Muscle of leg (tissue), 9 donors: Measurements from ENCODE around the gene RNF43. TPM values are rescaled to one million over a fixed set of nuclear protein-coding genes. Genes with fewer than 3 reads are reported as not detected.

Experiments used
- polyA plus RNA-seq, 8 donors: library from polyadenylated mRNA; unstranded; fragments of 120-200 nt; gene quantifications; one replicate each; pipeline versions ENCODE4 v1.2.1 to v1.2.3, GENCODE V29; 2013; ENCODE audit warnings: inconsistent platforms in 1 of 8, low replicate concordance in 1 of 8; ENCODE audit not compliant: insufficient read length in 8 of 8, insufficient read depth in 1 of 8
- total RNA-seq: library from RNA; stranded (reverse); fragments of 120-200 nt; gene quantifications from one replicate; pipeline ENCODE4 v1.2.4, GENCODE V29; 2013

RNF43 gene
- total and polyA plus RNA-seq, 9 donors, result 0.04 to 1.6 (median 0.06) TPM

Other genes starting within 250 kb of the RNF43 start
- gene EPX, start 224.8 kb downstream of the RNF43 start, total RNA-seq, result 0.09 TPM
- gene EPX, start 224.8 kb downstream of the RNF43 start, polyA plus RNA-seq, result 1 to 10 TPM in 1 of 8 donors, under 1 TPM in 7; 0.26 to 1.0 (median 0.41) TPM
- 12.5 TPM for gene MKS1, start 198.3 kb downstream of the RNF43 start, total RNA-seq
- gene MKS1, start 198.3 kb downstream of the RNF43 start, polyA plus RNA-seq, result 10 to 100 TPM; 11.6 to 20.1 (median 14.4) TPM
- gene LPO, start 178.9 kb downstream of the RNF43 start, total RNA-seq, result not detected
- under 1 TPM in 7 of 8 donors, not detected in 1; 0.05 to 0.40 (median 0.11) TPM for gene LPO, start 178.9 kb downstream of the RNF43 start, polyA plus RNA-seq
- 2.3 TPM for gene MPO, start 136.6 kb downstream of the RNF43 start, total RNA-seq
- gene MPO, start 136.6 kb downstream of the RNF43 start, polyA plus RNA-seq, result 10 to 100 TPM in 5 of 8 donors, 1 to 10 TPM in 3; 7.2 to 20.0 (median 11.0) TPM
- 3.6 TPM for gene TSPOAP1, start 88.7 kb downstream of the RNF43 start, total RNA-seq
- gene TSPOAP1, start 88.7 kb downstream of the RNF43 start, polyA plus RNA-seq, result 1 to 10 TPM; 4.1 to 7.4 (median 5.1) TPM
- gene SUPT4H1, start 65.3 kb downstream of the RNF43 start, total RNA-seq, result 64.8 TPM
- gene SUPT4H1, start 65.3 kb downstream of the RNF43 start, polyA plus RNA-seq, result 100 to 1,000 TPM in 1 of 8 donors, 10 to 100 TPM in 7; 75.0 to 107 (median 87.8) TPM
- 0.13 TPM for gene HSF5, start 70.9 kb upstream of the RNF43 start, total RNA-seq
- under 1 TPM in 6 of 8 donors, not detected in 2; 0.04 to 0.20 (median 0.09) TPM for gene HSF5, start 70.9 kb upstream of the RNF43 start, polyA plus RNA-seq
- gene MTMR4, start 97.1 kb upstream of the RNF43 start, total RNA-seq, result 22.3 TPM
- gene MTMR4, start 97.1 kb upstream of the RNF43 start, polyA plus RNA-seq, result 10 to 100 TPM; 17.4 to 23.7 (median 19.3) TPM